ENCODE data around the gene ALPG.

DNA sequence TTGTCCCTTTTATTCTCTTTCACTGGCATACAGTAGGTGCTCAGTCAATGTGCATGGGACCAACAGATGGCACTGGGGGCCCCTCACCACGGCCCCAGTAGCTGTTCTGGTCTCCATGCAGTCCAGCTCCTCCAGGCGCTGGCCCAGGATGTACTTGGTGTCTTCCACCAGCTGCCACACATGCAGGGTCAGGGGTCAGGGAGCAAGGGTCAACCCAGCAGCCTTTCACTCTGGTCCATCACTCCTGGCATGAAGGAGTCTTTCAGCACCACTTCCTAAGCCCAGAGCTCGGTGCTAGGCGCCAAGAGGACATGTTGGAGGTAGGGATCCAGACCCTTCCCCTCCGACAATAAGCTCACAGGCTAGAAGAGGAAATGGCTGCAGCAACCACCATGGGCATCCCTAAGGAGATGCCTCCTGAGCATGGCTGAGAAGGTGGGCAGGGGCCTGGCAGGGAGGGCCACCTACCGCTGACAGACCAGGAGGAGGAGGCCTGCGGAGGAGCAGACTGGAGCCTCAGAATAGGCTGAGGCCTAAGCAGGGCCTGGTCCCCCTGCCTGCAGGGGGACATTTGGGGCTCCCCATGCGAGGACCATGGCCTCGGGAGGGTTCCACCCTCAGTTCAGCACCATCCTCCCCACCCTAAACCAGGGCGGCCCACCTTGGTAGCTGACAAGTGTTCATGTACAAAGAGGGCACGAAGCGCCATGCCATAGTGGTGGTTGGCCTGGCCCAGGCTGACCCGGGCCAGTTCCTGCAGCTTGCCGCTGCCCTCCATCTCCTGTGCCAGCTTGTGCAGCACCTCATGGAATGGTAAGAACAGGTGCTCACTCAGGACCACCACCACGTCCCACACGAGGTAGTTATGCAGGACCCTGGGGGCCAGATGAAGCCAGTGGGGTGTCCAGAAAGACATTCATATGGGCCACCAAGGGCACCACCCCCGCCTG, 10.2 kb downstream of the ALPG start:
- no peak for TF ChIP-seq EP300 (IDR thresholded peaks at IDR 0.05; ENCODE audit: low read depth in 2 of 2, low read length in 2 of 2)
- no peak for TF ChIP-seq EP300 (CRISPR knock-in tag; IDR thresholded peaks at IDR 0.05; ENCODE audit: borderline replicate concordance)
- TF ChIP-seq, protein P1, sequence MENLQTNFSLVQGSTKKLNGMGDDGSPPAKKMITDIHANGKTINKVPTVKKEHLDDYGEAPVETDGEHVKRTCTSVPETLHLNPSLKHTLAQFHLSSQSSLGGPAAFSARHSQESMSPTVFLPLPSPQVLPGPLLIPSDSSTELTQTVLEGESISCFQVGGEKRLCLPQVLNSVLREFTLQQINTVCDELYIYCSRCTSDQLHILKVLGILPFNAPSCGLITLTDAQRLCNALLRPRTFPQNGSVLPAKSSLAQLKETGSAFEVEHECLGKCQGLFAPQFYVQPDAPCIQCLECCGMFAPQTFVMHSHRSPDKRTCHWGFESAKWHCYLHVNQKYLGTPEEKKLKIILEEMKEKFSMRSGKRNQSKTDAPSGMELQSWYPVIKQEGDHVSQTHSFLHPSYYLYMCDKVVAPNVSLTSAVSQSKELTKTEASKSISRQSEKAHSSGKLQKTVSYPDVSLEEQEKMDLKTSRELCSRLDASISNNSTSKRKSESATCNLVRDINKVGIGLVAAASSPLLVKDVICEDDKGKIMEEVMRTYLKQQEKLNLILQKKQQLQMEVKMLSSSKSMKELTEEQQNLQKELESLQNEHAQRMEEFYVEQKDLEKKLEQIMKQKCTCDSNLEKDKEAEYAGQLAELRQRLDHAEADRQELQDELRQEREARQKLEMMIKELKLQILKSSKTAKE (CRISPR knock-in tag; IDR thresholded peaks at IDR 0.05; ENCODE audit: borderline replicate concordance): no peak
- TF ChIP-seq ZNF343 (CRISPR knock-in tag; IDR thresholded peaks at IDR 0.05): no peak
- no peak for TF ChIP-seq ZNF746 (CRISPR knock-in tag; IDR thresholded peaks at IDR 0.05)
- TF ChIP-seq, protein P2, sequence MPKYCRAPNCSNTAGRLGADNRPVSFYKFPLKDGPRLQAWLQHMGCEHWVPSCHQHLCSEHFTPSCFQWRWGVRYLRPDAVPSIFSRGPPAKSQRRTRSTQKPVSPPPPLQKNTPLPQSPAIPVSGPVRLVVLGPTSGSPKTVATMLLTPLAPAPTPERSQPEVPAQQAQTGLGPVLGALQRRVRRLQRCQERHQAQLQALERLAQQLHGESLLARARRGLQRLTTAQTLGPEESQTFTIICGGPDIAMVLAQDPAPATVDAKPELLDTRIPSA (CRISPR knock-in tag; IDR thresholded peaks at IDR 0.05; ENCODE audit: borderline replicate concordance): no peak
- TF ChIP-seq, protein P3, sequence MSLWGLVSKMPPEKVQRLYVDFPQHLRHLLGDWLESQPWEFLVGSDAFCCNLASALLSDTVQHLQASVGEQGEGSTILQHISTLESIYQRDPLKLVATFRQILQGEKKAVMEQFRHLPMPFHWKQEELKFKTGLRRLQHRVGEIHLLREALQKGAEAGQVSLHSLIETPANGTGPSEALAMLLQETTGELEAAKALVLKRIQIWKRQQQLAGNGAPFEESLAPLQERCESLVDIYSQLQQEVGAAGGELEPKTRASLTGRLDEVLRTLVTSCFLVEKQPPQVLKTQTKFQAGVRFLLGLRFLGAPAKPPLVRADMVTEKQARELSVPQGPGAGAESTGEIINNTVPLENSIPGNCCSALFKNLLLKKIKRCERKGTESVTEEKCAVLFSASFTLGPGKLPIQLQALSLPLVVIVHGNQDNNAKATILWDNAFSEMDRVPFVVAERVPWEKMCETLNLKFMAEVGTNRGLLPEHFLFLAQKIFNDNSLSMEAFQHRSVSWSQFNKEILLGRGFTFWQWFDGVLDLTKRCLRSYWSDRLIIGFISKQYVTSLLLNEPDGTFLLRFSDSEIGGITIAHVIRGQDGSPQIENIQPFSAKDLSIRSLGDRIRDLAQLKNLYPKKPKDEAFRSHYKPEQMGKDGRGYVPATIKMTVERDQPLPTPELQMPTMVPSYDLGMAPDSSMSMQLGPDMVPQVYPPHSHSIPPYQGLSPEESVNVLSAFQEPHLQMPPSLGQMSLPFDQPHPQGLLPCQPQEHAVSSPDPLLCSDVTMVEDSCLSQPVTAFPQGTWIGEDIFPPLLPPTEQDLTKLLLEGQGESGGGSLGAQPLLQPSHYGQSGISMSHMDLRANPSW (CRISPR knock-in tag; IDR thresholded peaks at IDR 0.05; ENCODE audit: borderline replicate concordance): no peak
- TF ChIP-seq PRMT3 (CRISPR knock-in tag; IDR thresholded peaks at IDR 0.05; ENCODE audit: borderline replicate concordance, low read depth): no peak
- no peak for TF ChIP-seq HDAC6 (IDR thresholded peaks at IDR 0.05; ENCODE audit: low read depth, low read length)
- TF ChIP-seq PCBP2 (optimal IDR thresholded peaks at IDR 0.05; ENCODE audit: low read depth, low read length, poor library complexity, severe bottlenecking): no peak
- TF ChIP-seq TAF1 (CRISPR knock-in tag; IDR thresholded peaks at IDR 0.05): no peak
- TF ChIP-seq ZNF138 (CRISPR knock-in tag; IDR thresholded peaks at IDR 0.05; ENCODE audit: low read depth): no peak
- TF ChIP-seq ZFP90 (CRISPR knock-in tag; IDR thresholded peaks at IDR 0.05; ENCODE audit: borderline replicate concordance): no peak
- TF ChIP-seq, protein P4, sequence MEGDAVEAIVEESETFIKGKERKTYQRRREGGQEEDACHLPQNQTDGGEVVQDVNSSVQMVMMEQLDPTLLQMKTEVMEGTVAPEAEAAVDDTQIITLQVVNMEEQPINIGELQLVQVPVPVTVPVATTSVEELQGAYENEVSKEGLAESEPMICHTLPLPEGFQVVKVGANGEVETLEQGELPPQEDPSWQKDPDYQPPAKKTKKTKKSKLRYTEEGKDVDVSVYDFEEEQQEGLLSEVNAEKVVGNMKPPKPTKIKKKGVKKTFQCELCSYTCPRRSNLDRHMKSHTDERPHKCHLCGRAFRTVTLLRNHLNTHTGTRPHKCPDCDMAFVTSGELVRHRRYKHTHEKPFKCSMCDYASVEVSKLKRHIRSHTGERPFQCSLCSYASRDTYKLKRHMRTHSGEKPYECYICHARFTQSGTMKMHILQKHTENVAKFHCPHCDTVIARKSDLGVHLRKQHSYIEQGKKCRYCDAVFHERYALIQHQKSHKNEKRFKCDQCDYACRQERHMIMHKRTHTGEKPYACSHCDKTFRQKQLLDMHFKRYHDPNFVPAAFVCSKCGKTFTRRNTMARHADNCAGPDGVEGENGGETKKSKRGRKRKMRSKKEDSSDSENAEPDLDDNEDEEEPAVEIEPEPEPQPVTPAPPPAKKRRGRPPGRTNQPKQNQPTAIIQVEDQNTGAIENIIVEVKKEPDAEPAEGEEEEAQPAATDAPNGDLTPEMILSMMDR (CRISPR knock-in tag; IDR thresholded peaks at IDR 0.05): no peak
- TF ChIP-seq MTA1 (CRISPR knock-in tag; IDR thresholded peaks at IDR 0.05; ENCODE audit: borderline replicate concordance): no peak

All from HepG2 (cell line).